Activated CD4-positive, CD25-positive, alpha-beta regulatory T cell treated with anti-CD3 and anti-CD28 coated beads, Interleukin-2, amount 50 U/mL, for 16 hours (primary cell): ENCODE measurements around the gene STN1.

ENCODE experiments used
- DNase-seq: peaks from one replicate; pipeline ENCODE4 v3.0.0-alpha.2; 2020; ENCODE audit warnings: low read depth, low spot score

The STN1 gene

DNA sequence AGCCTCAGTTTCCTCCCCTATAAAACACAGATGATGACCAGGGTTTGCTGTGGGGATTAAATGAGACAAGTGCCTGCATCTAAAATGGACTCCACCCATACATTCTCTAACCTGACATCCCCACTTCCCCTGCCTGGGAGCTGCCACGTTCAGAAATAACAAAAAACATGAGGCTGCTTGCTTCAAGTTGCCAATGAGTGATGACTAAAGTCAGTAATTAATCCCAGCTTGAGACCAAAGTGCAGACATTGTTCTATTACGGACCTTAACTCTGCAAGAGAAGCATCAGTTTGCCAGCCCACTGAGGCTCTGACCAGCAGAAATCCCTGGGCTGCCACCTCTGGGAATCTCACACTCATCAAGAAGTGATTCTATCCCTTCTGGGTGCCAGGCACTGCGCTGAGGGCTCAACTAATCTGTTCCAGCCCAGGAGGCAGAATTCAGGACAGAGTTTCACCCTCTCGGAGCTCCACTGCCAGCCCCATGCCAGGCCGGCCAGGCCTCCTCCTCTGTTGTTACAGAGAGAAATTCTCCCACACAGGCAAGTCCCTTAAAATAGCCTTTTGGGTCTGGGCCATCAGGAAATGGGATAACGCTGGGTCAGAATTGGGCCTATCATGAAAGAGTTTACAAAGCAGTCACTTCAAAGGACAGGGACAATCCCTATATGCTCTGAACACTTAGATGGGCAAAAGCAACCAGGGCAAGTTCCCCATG is 74.0 kb downstream of the STN1 start:
- DNase-seq: no peak

DNA sequence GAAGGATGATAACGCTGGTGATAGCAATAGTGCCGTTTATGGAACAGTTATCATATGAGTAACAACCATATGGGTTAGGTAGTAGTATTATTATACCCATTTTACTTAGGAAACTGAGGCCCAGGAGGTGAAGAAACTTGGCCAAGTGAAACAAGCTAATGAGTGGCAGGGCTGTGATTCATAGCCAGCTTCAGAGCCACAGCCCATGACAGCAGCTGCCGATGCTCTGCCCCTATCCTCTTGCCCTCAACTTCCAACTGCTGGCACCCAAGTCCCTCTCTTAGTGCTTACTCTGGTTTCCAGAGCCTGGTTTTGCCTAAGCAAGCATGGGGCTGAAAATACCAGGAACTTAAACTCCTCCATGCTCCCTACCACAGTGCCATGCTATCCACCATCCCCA is 74.9 kb downstream of the STN1 start:
- no peak for DNase-seq

DNA sequence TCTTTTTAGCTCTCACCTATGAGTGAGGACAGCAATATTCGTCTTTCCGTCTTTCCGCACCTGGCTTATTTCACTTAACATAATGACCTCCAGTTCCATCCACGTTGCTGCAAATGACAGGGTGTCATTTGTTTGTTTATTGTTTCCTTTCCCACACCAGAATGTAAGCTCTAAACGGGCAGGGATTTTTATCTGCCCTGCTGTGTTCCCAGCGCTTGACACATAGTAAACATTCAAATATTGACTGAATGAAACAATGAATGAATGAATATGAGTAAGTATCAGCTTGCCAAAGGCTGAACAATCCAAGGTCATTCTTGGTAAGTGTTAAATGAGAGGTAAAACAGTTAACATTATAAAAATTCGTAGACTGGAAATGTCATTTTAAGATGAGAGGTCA is 75.4 kb downstream of the STN1 start:
- no peak for DNase-seq

DNA sequence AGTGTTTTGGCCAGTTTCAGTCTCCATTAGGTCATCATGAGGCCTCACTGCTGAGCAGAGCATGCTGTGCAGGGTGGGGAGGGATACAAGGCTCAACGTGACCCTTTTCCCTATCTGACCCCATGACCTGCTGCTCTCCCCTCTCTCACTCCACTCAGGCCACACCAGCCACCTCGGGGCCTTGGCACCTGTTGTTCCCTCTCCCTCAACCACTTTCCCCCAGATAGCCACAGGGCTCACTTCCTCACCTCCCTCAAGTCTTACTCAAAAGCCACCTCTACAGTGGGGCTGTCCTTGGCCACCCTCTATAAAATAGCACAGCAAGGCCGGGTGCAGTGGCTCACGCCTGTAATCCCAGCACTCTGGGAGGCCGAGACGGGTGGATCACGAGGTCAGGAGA is 76.5 kb downstream of the STN1 start:
- no peak for DNase-seq

DNA sequence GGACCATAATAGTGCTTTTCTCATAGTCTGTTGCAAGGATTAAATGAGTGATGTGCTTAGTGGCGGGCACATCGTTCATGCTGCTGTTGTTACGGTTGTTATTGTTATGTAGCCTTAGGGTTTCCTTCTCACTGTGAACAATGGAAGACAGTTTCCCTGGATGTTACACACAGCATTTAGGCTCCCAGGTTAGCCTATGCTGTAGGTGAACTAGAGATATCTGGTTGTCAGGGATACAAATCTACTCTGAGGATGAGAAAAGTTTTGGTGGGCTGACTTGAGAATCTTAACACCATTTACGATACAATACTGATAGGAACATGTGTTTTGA is 77.3 kb downstream of the STN1 start:
- DNase-seq: no peak

DNA sequence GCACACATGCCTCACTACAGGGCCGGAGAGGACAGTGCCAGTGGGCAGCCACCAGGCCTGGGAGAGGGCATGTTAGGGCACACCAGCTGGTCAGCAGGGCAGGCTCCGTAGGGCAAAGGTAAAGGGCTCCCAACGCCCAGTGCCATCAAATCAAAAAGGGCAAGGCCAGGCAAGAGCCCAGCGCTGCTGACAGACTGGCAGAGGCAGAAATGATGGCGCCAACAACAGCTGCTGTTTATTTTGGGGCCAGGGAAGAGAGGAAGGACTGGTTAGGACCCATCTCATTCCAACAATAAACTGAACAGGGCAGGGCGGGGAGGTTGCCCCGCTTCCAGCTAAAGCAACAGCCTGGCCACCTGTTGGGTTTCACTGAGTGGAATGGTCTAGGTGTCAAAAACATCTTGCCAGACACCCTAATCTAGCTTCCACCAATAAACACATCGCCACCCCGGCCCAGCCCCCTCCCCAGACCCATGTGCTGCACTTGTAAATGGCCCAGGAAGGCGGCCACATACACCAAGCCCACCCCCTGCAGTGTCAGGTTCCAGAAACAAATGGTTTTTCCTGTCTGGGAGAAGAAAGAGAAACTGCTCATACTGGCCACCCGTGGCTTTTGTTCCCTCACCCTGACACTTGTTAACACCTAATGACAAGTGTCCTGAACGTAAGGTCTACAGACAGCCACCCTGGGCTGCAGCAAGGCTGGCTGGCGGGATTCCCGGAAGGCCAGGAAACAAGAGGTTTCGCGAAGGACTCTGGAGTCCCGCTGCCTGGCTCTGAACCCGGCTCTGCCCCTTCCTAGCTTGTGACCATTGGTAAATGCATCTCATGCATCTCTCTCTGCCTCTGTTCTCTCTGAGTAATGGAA is 77.9 kb downstream of the STN1 start:
- no peak for DNase-seq

DNA sequence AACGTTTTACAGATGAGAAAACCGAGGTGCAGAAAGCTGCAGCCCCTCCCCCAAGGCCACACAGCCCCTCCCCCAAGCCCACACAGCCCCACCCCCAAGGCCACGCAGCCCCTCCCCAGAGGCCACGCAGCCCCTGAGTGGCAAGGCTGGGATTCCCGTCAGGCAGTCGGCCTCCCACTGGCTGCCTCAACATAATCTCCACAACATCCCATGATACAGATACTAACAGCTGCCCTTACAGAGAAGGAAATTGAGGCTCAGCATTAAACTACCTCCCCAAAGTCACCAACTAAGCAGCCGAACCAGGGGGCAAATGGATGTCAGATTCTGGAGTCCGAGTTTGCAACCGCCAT is 78.5 kb downstream of the STN1 start:
- DNase-seq: no peak

DNA sequence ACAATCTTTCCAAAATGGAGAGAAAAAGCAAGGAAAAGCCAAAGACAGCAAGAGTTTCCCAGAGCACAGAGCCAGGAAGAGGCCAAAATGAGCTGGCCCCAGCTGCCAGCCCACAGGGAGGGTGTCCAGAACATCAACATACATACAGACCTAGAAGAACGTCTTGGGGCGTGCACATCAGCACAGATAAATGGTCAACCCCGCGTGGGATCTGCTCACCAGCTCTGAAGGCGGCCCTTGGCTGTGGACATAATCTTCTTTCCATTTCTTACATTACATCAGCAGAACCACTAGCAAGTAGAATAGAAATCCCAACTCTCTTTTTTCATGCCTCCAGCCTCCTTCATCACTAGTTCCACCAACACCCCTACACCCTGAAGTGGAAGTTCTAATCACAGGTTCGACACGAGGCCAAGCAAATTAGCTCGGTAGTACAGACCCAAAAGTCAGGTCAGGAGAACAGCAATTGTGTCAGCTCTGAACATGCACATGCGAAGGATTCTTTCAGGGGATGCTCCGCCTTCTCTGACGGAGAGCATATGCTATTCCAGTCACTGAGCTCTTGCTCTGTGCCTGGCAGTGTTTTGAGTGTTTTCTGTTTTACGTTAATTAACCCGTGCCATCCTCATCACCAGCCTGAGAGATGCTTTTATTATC is 79.0 kb downstream of the STN1 start:
- no peak for DNase-seq

DNA sequence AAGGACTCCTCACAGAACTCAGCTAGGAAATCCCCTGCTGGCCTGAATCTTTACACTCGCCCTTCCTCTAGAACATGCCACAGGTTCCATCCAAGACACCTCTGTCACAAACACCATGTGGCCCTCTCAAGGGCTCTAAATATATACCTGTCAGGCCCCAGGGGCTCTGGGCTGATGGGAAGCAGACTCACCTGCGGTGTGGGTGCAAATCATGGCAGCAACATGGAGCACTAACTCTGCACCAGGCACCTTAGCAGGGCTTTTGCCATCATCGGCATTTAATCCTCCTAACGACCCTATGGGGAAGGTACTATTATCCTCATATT is 80.0 kb downstream of the STN1 start:
- no peak for DNase-seq

DNA sequence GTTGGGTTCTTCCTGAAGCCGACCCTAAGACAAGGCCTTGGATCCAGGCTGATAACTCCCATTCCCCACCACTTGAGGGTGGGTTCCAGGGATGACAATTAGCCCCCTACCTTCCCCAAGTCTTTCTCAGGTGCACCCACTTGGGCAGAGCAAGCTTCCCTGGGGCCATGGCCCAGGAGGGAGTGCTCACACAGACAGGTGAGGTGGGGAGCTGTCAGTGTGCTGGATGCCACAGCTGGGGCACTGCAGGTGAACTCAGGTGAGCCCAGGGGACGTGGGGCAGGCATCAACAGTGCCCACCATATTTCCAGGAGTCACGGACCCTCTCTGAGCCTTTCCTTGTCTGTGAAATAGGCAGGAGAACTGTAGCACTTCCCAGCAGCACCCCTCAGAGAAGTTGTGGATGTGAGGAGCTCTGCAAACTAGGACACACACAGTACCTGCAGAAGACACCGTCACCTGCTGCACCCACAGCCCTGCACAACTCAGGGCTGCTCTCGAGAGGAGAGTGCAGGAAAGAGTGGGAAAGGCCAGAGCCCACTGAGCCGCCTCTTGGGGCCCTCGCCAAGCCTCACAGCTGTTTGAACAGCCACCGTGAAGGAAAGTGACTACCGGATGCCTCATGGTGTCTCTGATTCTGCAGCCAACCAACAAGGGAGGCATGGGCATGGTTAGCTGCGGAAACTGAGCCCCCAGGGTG is 80.5 kb downstream of the STN1 start:
- DNase-seq: no peak

DNA sequence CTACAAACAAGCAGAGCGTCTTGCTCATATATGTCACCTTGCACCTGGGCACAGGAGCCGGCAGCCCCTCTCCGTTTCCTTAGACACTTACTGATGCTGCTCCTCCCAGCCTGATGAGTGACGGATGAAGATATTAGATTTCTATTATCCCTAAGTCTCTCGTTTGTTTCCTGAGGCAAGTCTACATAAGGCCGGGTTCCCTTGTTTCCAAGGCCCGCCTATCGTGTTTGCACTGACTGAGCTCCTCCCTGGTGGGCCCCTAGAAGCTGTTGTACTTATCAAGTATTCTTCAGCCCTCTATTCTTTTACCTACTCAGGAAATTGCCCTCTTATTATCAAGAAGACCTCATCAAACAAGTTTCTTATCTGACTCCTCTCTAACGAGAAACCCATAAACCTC is 81.1 kb downstream of the STN1 start:
- no peak for DNase-seq

DNA sequence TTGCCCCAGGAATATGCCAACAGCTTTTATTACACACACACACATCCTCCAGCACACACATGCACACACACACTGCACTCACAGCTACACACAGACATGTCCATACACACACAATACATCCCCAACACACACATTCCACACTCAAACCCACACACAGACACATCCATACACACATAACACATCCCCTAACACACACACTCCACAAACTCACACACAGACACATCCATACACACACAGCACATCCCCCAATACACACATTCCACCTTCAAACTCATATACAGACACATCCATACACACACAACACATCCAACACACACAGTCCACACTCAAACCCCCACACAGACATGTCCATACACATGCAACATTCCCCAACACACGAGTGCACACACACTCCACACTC is 81.7 kb downstream of the STN1 start:
- no peak for DNase-seq

DNA sequence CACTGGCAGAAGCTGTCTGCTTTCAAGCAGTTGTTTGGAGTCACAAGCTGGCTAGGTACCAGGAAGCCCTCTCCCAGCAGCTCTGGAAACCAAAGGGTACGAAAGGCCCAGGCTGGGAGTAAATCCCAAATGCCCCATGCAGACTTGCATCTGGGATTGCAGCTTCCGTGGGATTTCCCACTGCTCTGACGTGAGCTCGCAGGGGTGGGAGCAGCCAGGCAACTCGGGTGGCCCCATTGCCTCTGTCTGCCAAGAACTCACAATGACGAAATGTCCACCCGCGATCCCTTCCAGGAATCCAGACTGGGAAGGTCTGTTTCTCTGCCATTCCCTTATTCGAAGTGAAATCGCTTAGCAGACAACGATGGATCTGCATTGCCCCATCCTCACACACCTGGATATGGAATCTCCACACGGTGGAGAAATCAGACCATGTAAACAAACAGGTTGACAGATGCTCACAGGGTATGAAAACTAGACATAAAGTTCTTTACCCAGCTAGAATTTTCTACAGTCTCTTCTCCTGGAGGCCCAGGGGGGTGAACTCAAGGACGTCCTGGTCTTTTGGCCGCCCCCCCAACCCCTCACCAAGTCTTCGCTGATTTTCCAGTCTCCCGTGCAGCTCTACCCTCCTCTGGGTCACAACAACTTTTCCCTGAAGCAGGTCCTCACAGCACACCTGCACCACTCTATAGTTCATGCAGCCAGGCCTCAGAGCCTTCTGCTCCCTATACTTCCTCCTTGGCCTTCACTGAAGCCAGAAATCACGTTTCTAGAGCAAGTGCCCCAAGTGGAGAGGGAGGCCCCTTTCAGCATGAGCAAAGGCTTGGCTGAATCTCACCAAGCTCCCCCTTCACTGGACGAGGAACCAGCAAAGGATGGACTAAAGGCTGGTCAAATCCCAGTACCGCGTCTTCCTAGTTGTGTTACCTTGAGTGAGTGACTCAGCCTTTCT is 82.6 kb downstream of the STN1 start:
- DNase-seq: no peak

DNA sequence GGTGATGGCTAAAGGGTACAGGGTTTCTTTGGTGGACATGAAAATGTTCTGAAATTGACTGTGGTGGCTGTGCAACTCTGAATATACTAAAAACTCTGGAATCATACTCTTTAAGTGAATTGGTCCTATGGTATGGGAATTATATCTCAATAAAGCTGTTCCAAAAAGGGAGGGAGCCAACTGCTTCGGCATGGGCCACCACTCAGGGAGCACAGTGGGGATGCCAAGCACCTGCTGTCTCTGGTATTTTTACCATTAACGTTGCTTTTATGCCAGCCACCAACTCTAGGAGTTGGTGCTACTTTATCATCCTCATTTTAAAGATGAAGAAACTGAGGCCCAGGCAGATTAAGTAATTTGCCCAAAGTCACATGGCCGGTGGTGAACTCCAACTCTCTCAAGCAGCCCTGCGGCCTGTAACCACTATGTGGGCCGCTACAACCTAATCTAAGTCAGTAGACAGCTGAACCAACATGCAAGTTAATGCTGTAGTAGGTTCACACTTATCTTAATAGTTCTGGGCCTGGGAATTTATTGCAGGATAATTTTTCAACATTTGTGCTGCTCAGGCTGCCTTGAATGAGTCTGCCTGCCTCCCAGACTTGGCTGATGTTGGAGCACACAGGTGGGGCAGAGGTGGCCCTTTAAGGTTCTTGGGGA is 83.4 kb downstream of the STN1 start:
- no peak for DNase-seq

DNA sequence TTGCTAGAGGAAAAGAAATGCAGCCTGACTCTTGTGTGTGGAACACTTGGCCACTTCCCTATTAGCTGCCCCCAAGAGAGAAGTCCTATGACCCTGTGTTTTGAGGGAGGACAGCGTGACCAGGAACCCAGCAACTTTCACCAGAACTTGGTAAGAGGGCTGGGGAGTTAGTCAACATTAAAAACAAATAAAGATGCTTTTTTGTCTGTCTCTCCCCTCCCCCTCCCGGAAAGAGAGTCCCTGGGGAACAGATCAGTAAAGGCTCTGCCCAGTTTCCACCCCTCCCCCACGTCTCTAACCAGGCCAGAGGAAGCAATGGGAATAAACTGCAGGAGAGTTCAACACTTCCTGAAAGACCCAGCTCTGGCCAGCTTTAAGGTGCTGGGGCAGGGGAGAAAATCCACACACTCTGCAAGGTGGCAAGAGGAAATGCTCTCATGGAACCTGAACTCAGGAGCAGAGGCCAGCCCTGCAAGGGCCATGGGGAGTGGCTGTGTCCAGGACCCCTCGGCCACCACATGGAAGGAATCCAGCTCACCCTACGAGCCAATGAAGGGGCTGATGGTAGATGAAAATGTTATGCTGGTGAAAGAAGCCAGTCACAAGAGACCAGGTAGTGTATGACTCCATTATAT is 84.1 kb downstream of the STN1 start:
- DNase-seq: no peak

DNA sequence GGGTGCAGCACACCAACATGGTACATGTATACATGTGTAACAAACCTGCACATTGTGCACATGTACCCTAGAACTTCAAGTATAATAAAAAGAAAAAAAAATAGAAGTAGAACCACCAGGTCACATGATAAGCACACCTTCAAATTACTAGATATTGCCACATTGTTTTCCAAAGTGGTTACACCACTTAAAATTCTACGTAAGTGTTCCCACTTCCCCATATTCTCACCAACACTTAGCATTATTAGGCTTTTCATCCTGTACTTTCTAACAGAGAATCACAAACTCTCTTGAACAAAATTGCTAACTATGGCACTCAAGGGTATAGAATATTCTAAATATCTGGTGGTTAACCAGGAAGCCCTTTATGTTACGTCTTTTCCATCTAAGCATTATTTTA is 85.2 kb downstream of the STN1 start:
- DNase-seq: no peak
